ENCODE results near the gene SERTAD1. TPM values are rescaled to one million over a fixed set of nuclear protein-coding genes. Genes with fewer than 3 reads are reported as not detected.

The SERTAD1 gene
- total and polyA plus RNA-seq, 2 of the 4 experiments (the other 2 are of a cell fraction), result 21.1 to 27.4 TPM

DNA sequence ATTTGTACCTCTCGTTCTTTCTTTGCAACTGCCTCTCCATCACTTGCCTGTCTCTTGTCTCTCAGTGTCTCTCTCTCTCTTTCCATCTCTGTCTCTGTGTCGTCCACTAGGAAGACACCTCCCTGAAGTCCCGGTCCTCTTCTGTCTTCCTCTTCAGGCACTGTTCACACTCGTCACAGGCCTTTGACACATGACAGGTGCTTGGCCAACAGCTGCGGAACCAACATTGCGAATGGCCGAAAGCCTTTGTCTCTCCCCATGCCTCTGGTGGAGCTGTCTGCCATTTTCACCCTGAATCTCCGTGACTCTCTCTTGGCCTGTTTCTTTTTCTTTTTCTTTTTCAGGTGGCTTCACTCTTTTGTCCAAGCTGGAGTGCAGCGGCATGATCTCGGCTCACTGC, 38.6 kb downstream of the SERTAD1 start:
- ChIA-PET POLR2A (ENCODE audit: unreplicated experiment) (no interaction called here), CTCF (no interaction called here)
- no peaks in the 10 kb centered on the region for H4K20me1 ChIP-seq (ENCODE audit: insufficient read depth, low read length)
- H3K56ac ChIP-seq (ENCODE audit: extremely low read depth, insufficient read depth, low read length), result no peak overlapping the region
- no peak overlapping the region for H4K91ac ChIP-seq (ENCODE audit: insufficient read depth, low read depth, low read length)
- no peak overlapping the region for H2BK15ac ChIP-seq (ENCODE audit: low read depth, low read length)
- no peaks in the 10 kb centered on the region for H3K36me3 ChIP-seq (ENCODE audit: control insufficient read depth, insufficient read depth, low read length)
- H3K4me2 ChIP-seq (ENCODE audit: low read depth, low read length), result no peak overlapping the region
- H3K27me3 ChIP-seq (ENCODE audit: control insufficient read depth, insufficient read depth, low read length), result no peaks in the 10 kb centered on the region; the same call in 1 of the 2 replicates
- H2AK5ac ChIP-seq (ENCODE audit: low read depth, low read length), result no peak overlapping the region
- no peak overlapping the region for H2AK9ac ChIP-seq (replicated peaks; ENCODE audit: low read depth, low read length, poor library complexity)
- no peak overlapping the region for H2BK120ac ChIP-seq (ENCODE audit: low read depth, low read length)
- H3K9ac ChIP-seq (ENCODE audit: low read depth, low read length), result no peak overlapping the region
- no peak overlapping the region for H3K18ac ChIP-seq (ENCODE audit: low read depth, low read length)
- no peak overlapping the region for H3K4ac ChIP-seq (ENCODE audit: low read depth, low read length)
- no peak for DNase-seq
- no peak overlapping the region for H3K14ac ChIP-seq (replicated peaks; ENCODE audit: low read depth, low read length)
- H4K5ac ChIP-seq (ENCODE audit: low read depth, low read length), result no peak overlapping the region
- no peaks in the 10 kb centered on the region for H3K9me1 ChIP-seq (ENCODE audit: insufficient read depth, low read length)
- H4K8ac ChIP-seq (ENCODE audit: low read depth in 2 of 2, low read length in 2 of 2), result no peak overlapping the region
- H2BK5ac ChIP-seq (ENCODE audit: low read depth, low read length, poor library complexity, severe bottlenecking), result no peak overlapping the region
- 81% methylated on average over 6 of the region's 10 CpGs; no CpG with 5 or more reads in 1 of the 2 experiments for WGBS, 2 experiments (ENCODE audit: extremely low coverage in 2 of 2, insufficient read length in 1 of 2)
- intact Hi-C loops (cut with micrococcal nuclease) (no loop called here), dilution Hi-C loops (cut with HindIII; ENCODE audit: low sequenced_read_pairs, unreplicated experiment) (no loop called here), in situ Hi-C loops (cut with MboI; ENCODE audit: low sequenced_read_pairs) (no loop called here)
- no peak overlapping the region for H3K4me3 ChIP-seq (ENCODE audit: insufficient read depth, low read depth, low read length)
- ATAC-seq (ENCODE audit: low read depth), result no peak
- no peaks in the 10 kb centered on the region for H3K9me3 ChIP-seq (ENCODE audit: control insufficient read depth, insufficient read depth, low read length)
- no peaks in the 10 kb centered on the region for H3K4me1 ChIP-seq (ENCODE audit: control insufficient read depth, insufficient read depth, low read length)
- H2BK20ac ChIP-seq (ENCODE audit: low read depth, low read length), result no peak overlapping the region
- TF ChIP-seq MAFK (IDR thresholded peaks at IDR 0.05; ENCODE audit: low read depth, low read length), result no peak
- no peak for TF ChIP-seq MAZ (IDR thresholded peaks at IDR 0.05; ENCODE audit: borderline replicate concordance, low read depth, low read length)
- H3K23ac ChIP-seq (ENCODE audit: low read depth, low read length), result no peak overlapping the region
- H2AFZ ChIP-seq (replicated peaks; ENCODE audit: low read length, poor library complexity), result no peak overlapping the region
- H3K27ac ChIP-seq (ENCODE audit: insufficient read depth, low read length), result no peak overlapping the region
- BruUV-seq (replicated peaks), result no TSS peak
- H3K79me1 ChIP-seq (ENCODE audit: low read depth in 1 of 2, low read length in 2 of 2), result no peaks in the 10 kb centered on the region

Data from IMR-90 (cell line).